Osteocyte (in vitro differentiated cells): ENCODE measurements around the gene LENG9. TPM values are rescaled to one million over a fixed set of nuclear protein-coding genes. Genes with fewer than 3 reads are reported as not detected.

ENCODE experiments used
- DNase-seq: peaks from one replicate; pipeline ENCODE4 v3.0.0; 2021; ENCODE audit warnings: mixed read lengths; ENCODE audit not compliant: unreplicated experiment; ENCODE audit errors: extremely low spot score
- H3K27ac Mint-ChIP-seq: one replicate; pipeline ENCODE4 v1.8.0; 2021; ENCODE audit warnings: mild to moderate bottlenecking, mixed read lengths; ENCODE audit not compliant: unreplicated experiment
- H3K27me3 Mint-ChIP-seq: one replicate; pipeline ENCODE4 v1.8.0; 2021; ENCODE audit warnings: mixed read lengths; ENCODE audit not compliant: unreplicated experiment
- H3K36me3 Mint-ChIP-seq: one replicate; pipeline ENCODE4 v1.8.0; 2021; ENCODE audit warnings: mixed read lengths; ENCODE audit not compliant: unreplicated experiment
- H3K4me1 Mint-ChIP-seq: one replicate; pipeline ENCODE4 v1.8.0; 2021; ENCODE audit warnings: mixed read lengths; ENCODE audit not compliant: unreplicated experiment
- H3K4me3 Mint-ChIP-seq: one replicate; pipeline ENCODE4 v1.8.0; 2021; ENCODE audit warnings: mild to moderate bottlenecking, moderate library complexity, mixed read lengths; ENCODE audit not compliant: unreplicated experiment
- H3K9me3 Mint-ChIP-seq: one replicate; pipeline ENCODE4 v1.8.0; 2021; ENCODE audit warnings: mixed read lengths; ENCODE audit not compliant: unreplicated experiment
- total RNA-seq: library from RNA; stranded (reverse); gene quantifications from 2 replicates; pipeline ENCODE4 v1.2.1, GENCODE V29; 2021
- TF ChIP-seq, protein P1 (sequence below): fragments of 200-600 bp; sonication (generic); IDR thresholded peaks from 2 replicates; pipeline ENCODE4 v1.5.0; 2021; ENCODE audit warnings: antibody characterized with exemption, mild to moderate bottlenecking, moderate library complexity

Gene LENG9
- total RNA-seq, 1 donor from 2014 or later: 11.0 TPM

DNA sequence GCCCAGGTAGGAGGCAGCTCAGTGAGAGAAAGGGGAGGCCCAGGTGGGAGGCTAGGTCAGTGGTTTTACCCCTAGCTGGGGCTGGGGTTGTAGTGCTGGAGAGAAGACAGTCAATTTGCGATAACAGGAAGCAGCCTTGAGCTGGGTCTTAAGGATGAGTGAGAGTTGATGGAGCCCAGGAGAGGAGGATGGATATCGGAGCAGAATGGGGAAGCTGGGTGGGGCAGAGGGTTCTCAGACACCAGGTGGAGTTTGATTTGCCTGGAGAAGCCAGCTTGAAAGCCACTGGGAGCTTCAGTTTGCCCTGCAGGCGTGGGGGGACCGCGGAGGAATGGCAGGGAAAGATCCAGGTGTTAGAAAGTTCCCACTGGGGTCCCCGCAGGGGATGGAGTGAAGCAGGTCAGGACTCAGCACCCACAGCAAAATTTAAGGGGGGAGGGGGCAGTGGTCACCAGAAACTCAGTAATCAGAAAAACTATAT lies 10.4 kb upstream of the LENG9 start:
- TF ChIP-seq, protein P1, sequence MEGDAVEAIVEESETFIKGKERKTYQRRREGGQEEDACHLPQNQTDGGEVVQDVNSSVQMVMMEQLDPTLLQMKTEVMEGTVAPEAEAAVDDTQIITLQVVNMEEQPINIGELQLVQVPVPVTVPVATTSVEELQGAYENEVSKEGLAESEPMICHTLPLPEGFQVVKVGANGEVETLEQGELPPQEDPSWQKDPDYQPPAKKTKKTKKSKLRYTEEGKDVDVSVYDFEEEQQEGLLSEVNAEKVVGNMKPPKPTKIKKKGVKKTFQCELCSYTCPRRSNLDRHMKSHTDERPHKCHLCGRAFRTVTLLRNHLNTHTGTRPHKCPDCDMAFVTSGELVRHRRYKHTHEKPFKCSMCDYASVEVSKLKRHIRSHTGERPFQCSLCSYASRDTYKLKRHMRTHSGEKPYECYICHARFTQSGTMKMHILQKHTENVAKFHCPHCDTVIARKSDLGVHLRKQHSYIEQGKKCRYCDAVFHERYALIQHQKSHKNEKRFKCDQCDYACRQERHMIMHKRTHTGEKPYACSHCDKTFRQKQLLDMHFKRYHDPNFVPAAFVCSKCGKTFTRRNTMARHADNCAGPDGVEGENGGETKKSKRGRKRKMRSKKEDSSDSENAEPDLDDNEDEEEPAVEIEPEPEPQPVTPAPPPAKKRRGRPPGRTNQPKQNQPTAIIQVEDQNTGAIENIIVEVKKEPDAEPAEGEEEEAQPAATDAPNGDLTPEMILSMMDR: no peak
- Mint-ChIP-seq H3K4me3 (peak overlapping the region; percentile 73), H3K9me3 (no peaks in the 10 kb centered on the region), H3K36me3 (peaks cover 6% of the 10 kb centered on the region), H3K4me1 (peaks cover 30% of the 10 kb centered on the region), H3K27ac (peak overlapping the region; percentile 93), H3K27me3 (peaks cover 4% of the 10 kb centered on the region)
- no peak for DNase-seq

DNA sequence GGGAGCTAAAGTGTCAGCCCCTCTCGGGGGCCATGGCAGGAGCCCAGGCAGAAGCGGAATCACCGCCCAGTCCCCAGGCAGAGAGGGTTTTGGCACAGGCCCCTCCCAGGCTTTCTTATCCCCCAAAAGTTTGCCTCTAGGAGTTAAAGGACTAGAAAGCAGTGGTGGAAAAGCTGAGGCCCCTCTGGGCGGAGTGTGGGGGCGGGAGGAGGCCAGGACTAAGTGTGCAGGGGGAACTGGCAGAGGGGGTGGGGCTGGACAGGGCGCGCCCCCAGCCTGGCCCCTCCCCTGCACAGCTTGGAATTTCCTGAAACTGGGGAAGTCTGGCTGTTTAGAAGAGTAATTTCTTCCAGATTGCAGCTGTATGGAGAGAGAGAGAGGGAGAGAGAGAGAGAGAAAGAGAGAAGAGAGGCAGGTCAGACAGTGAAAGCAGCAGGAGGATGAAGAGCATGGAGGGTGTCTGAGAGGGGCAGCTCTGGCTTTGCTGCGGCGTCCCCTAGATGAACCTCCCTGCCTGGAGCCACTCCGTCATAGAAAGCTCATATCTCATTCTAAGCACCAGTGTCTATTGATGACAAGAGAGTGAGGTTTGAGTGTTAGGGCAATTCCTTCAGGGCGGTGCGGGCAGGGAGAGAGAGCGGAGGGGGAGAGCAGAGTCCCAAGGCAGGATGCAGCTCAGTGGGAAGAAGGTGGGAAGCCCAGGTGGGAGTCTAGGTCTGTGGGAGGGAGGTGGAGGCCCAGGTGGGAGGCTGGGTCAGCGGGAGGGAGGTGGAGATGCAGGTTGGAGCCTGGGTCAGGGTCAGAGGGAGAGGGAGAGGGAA lies 9.7 kb upstream of the LENG9 start, which contains the start of gene CDC42EP5:
CDC42EP5 (minus strand) TSS at position 226 of the 821 bp plus-strand sequence. CDS start 7,749 bp downstream, outside the sequence.
- no peaks in the 10 kb centered on the region for H3K9me3 Mint-ChIP-seq
- peak within 1 kb of the TSS; percentile 93 for H3K27ac Mint-ChIP-seq
- peaks cover 6% of the 10 kb centered on the region for H3K36me3 Mint-ChIP-seq
- peak; percentile 94 for DNase-seq
- TF ChIP-seq, protein P1: no peak
- no peaks in the 10 kb centered on the region for H3K27me3 Mint-ChIP-seq
- peak within 1 kb of the TSS; percentile 73 for H3K4me3 Mint-ChIP-seq
- peaks cover 30% of the 10 kb centered on the region for H3K4me1 Mint-ChIP-seq

DNA sequence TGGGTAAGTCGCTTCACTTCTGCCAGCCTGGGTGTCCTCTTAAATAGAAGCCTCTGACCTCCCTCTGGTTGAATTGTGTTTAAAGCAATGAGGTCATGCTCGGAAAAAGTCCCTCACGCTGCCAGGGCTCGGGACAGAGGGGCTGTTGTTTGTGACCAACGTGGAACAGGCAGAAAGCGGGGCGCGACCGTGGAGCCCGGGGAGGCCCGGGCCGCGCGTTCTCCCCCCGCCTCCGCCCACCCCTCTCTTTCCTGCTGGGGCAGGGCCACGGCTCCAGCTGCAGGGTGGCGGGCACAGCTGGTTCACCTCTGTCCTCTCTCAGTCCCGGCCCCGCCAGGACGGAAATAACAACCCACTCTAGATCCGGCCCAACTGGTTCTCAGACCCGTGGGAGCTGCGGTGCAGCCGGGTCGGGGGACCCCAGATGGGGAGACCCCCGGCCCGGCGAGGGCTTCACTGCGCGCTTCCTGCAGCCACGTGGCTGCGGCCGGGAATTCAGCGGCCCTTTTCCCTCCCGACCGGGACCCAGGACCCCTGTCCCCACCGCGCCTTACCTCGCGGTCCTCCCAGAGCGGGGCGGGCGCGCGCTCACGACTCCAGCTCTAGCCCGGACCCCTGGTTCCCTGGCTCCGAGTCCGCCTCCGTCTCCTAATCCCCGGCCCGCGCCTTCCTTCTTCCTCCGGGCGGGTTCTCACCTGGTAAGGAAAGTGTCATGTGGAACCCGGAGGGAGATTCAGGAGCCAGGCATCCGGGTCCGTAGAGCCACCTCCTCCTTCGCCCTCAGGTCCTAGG lies 7.6 kb upstream of the LENG9 start:
- DNase-seq: no peak
- TF ChIP-seq, protein P1: no peak
- no peaks in the 10 kb centered on the region for H3K9me3 Mint-ChIP-seq
- H3K36me3 Mint-ChIP-seq: peaks cover 10% of the 10 kb centered on the region
- no peaks in the 10 kb centered on the region for H3K27me3 Mint-ChIP-seq
- peaks cover 28% of the 10 kb centered on the region for H3K4me1 Mint-ChIP-seq
- peak overlapping the region; percentile 82 for H3K4me3 Mint-ChIP-seq
- peak overlapping the region; percentile 81 for H3K27ac Mint-ChIP-seq

DNA sequence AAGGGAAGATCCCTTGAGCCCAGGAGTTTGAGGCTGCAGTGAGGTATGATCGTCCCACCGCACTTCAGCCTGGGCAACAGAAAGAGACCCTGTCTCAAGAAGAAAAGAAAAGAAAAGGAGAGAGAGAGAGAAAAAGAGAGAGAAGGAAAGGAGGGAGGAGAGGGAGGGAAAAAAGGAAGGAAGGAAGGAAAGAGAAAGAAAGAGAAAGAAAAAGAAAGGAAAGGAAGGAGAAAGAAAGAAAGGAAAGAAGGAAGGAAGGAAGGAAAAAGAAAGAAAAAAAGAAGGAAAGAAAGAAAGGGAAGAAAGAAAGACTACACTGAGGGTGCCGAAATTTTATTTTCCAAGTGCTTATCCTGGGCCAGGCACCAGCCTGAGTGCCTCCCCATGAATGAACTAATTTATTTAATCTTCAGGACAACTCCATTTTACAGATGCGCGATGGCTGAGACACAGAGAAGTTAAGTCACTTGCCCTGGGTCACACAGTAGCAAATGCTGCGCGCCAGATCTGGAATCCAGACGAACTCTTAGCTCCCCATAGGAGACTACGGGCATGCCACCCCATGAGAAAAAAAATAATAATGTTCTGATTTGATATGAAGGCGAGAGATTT lies 6.8 kb upstream of the LENG9 start:
- H3K4me3 Mint-ChIP-seq: peak overlapping the region; percentile 82
- peaks cover 32% of the 10 kb centered on the region for H3K4me1 Mint-ChIP-seq
- H3K27ac Mint-ChIP-seq: peak overlapping the region; percentile 68
- H3K36me3 Mint-ChIP-seq: peaks cover 10% of the 10 kb centered on the region
- H3K9me3 Mint-ChIP-seq: no peaks in the 10 kb centered on the region
- no peak for DNase-seq
- TF ChIP-seq, protein P1: no peak
- H3K27me3 Mint-ChIP-seq: no peaks in the 10 kb centered on the region
